ENCODE data around the gene BUD13. TPM values are rescaled to one million over a fixed set of nuclear protein-coding genes. Genes with fewer than 3 reads are reported as not detected.

Gene BUD13
- total RNA-seq, 1 experiment from 2014 or later: 30.0 TPM

DNA sequence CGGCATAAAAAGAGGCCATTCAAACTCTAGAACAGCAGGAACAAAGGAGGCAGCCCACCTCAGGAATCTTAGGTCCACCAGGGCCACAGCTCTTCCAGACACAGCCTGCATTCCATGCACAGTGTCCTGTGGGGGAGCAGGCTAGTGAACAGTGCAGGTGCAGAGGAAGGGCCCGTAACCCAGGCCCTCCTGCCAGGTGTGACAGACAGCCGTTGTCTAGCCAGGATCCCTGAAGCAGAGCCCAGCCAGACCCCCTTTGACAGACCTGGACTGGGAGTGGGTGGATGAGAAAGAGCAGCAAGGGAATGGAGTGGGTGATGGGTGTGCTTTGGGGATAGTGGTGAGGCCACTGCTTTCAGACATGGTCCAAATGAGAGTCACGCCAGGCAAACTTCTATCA, 16.2 kb upstream of the BUD13 start:
- Histone ChIP-seq H3K4me3 (ENCODE audit: low read depth in 2 of 2, low read length in 2 of 2) (no peak overlapping the region), H3K36me3 (ENCODE audit: control insufficient read depth, insufficient read depth, low read length) (peaks cover 33% of the 10 kb centered on the region), H3K9me3 (ENCODE audit: control insufficient read depth, insufficient read depth, low read depth, low read length) (no peaks in the 10 kb centered on the region), H3K4me1 (ENCODE audit: control insufficient read depth, insufficient read depth, low read length) (peaks cover 15% of the 10 kb centered on the region), H3K27ac (ENCODE audit: low read length) (peak overlapping the region; percentile 95; the same call in 1 of the 2 replicates), H3K27me3 (ENCODE audit: control insufficient read depth, insufficient read depth, low read length) (no peaks in the 10 kb centered on the region)
- TF ChIP-seq, protein P1, sequence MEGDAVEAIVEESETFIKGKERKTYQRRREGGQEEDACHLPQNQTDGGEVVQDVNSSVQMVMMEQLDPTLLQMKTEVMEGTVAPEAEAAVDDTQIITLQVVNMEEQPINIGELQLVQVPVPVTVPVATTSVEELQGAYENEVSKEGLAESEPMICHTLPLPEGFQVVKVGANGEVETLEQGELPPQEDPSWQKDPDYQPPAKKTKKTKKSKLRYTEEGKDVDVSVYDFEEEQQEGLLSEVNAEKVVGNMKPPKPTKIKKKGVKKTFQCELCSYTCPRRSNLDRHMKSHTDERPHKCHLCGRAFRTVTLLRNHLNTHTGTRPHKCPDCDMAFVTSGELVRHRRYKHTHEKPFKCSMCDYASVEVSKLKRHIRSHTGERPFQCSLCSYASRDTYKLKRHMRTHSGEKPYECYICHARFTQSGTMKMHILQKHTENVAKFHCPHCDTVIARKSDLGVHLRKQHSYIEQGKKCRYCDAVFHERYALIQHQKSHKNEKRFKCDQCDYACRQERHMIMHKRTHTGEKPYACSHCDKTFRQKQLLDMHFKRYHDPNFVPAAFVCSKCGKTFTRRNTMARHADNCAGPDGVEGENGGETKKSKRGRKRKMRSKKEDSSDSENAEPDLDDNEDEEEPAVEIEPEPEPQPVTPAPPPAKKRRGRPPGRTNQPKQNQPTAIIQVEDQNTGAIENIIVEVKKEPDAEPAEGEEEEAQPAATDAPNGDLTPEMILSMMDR (IDR thresholded peaks at IDR 0.05): no peak
- TF ChIP-seq POLR2AphosphoS5 (IDR thresholded peaks at IDR 0.05; ENCODE audit: low read depth, low read length) (no peak), REST (IDR thresholded peaks at IDR 0.05; ENCODE audit: insufficient read depth in 1 of 2, low read depth in 2 of 2, low read length in 1 of 2) (no peak), SIN3A (IDR thresholded peaks at IDR 0.05; ENCODE audit: borderline replicate concordance, insufficient read depth, low read depth, low read length) (no peak), TCF7L2 (IDR thresholded peaks at IDR 0.05; ENCODE audit: low read depth, low read length) (no peak)
- in situ Hi-C loops (cut with HindIII; ENCODE audit: low pct_unique_long_range_greater_than_20kb, low sequenced_read_pairs): loop anchor here (10.0 kb wide), 1 partner anchor 216 kb away; no protein-coding TSS in a partner anchor
- ATAC-seq: no peak
- intact Hi-C loops (cut with micrococcal nuclease; ENCODE audit: unreplicated experiment): no loop called here
- POLR2A ChIA-PET: no interaction called here
- DNase-seq (ENCODE audit: low read depth, low spot score): no peak
- CTCF ChIA-PET: interaction anchor here (0.6 to 4.2 kb wide), 2 partner anchors 46 to 48 kb away, joined by 10 to 76 read pairs; partner anchors contain the start of gene APOA1
- no TSS peak for BruUV-seq (replicated peaks)

- Histone ChIP-seq H3K27ac (ENCODE audit: low read length) (peak overlapping the region; percentile 95), H3K27me3 (ENCODE audit: control insufficient read depth, insufficient read depth, low read length) (no peaks in the 10 kb centered on the region), H3K4me1 (ENCODE audit: control insufficient read depth, insufficient read depth, low read length) (peaks cover 15% of the 10 kb centered on the region), H3K4me3 (ENCODE audit: low read depth in 2 of 2, low read length in 2 of 2) (peak overlapping the region; percentile 86 to 97), H3K36me3 (ENCODE audit: control insufficient read depth, insufficient read depth, low read length) (peaks cover 38% of the 10 kb centered on the region), H3K9me3 (ENCODE audit: control insufficient read depth, insufficient read depth, low read depth, low read length) (no peaks in the 10 kb centered on the region)
- BruUV-seq (replicated peaks): no TSS peak
- ChIA-PET CTCF (interaction anchor here (4.2 kb wide), 1 partner anchor 48 kb away, joined by 76 read pairs; the partner anchor contains the start of gene APOA1), POLR2A (interaction anchor here (0.6 kb wide), 2 partner anchors 231 to 321 kb away, joined by 3 to 5 read pairs; no protein-coding TSS in a partner anchor)
- no peak for ATAC-seq
- in situ Hi-C loops (cut with HindIII; ENCODE audit: low pct_unique_long_range_greater_than_20kb, low sequenced_read_pairs) (loop anchor here (10.0 kb wide), 1 partner anchor 216 kb away; no protein-coding TSS in a partner anchor), intact Hi-C loops (cut with micrococcal nuclease; ENCODE audit: unreplicated experiment) (no loop called here)
- no peak for TF ChIP-seq REST (IDR thresholded peaks at IDR 0.05; ENCODE audit: insufficient read depth in 1 of 2, low read depth in 2 of 2, low read length in 1 of 2)
- no peak for TF ChIP-seq SIN3A (IDR thresholded peaks at IDR 0.05; ENCODE audit: borderline replicate concordance, insufficient read depth, low read depth, low read length)
- TF ChIP-seq, protein P1 (IDR thresholded peaks at IDR 0.05): no peak
- TF ChIP-seq TCF7L2 (IDR thresholded peaks at IDR 0.05; ENCODE audit: low read depth, low read length): no peak
- no peak for TF ChIP-seq POLR2AphosphoS5 (IDR thresholded peaks at IDR 0.05; ENCODE audit: low read depth, low read length)
- DNase-seq (ENCODE audit: low read depth, low spot score): no peak
Measured at GRCh38 chr11:116788534-116788933, 15.7 kb upstream of the BUD13 start.
